H1 (cell line): ENCODE measurements around the gene CDK8. TPM values are rescaled to one million over a fixed set of nuclear protein-coding genes. Genes with fewer than 3 reads are reported as not detected.

ENCODE experiments used
- CTCF ChIA-PET: fragments of 300-600 bp; sonication (Branson Sonifier 250); formaldehyde crosslinking; loops from one replicate; lab custom pipeline; 2021; ENCODE audit not compliant: partially characterized antibody; lab: Charles Lee
- POLR2A ChIA-PET: fragments of 300-600 bp; sonication (Branson Sonifier 250); formaldehyde crosslinking; loops from one replicate; lab custom pipeline; 2021; ENCODE audit warnings: inconsistent platforms; ENCODE audit not compliant: partially characterized antibody; lab: Charles Lee
- DNase-seq, 2 experiments: peaks; one replicate each; pipeline versions ENCODE4 v3.0.0 to v3.0.0-alpha.2; 2010 to 2022; ENCODE audit warnings: low spot score in 2 of 2, low read depth in 1 of 2, mixed read lengths in 1 of 2
- FAIRE-seq: peaks from 2 replicates; lab custom pipeline; 2011; peaks lifted over from hg19 to GRCh38; lab: Jason Lieb, UNC
- H2AFZ ChIP-seq: 2 replicates; pipeline ENCODE4 v1.8.1; 2012; ENCODE audit warnings: low read length, inconsistent platforms
- H2AK5ac ChIP-seq: 2 replicates; pipeline ENCODE4 v1.6.1; 2013; ENCODE audit warnings: low read depth, low read length
- H2BK120ac ChIP-seq: replicated peaks from 2 replicates; pipeline ENCODE3; 2013; ENCODE audit warnings: low read depth, low read length, inconsistent platforms
- H2BK12ac ChIP-seq: 2 replicates; pipeline ENCODE4 v1.6.1; 2013; ENCODE audit warnings: low read depth, low read length
- H2BK15ac ChIP-seq: 2 replicates; pipeline ENCODE4 v1.6.1; 2013; ENCODE audit warnings: low read length
- H2BK20ac ChIP-seq: 2 replicates; pipeline ENCODE4 v1.6.1; 2013; ENCODE audit warnings: low read length
- H2BK5ac ChIP-seq: 2 replicates; pipeline ENCODE4 v1.6.1; 2013; ENCODE audit warnings: low read depth, low read length
- H3K14ac ChIP-seq: 2 replicates; pipeline ENCODE4 v1.6.1; 2013; ENCODE audit warnings: inconsistent platforms; ENCODE audit not compliant: insufficient read length
- H3K18ac ChIP-seq: 2 replicates; pipeline ENCODE4 v1.6.1; 2013; ENCODE audit warnings: low read length; ENCODE audit errors: extremely low read depth
- H3K23ac ChIP-seq: 2 replicates; pipeline ENCODE4 v1.6.1; 2013; ENCODE audit warnings: inconsistent platforms; ENCODE audit not compliant: insufficient read length
- H3K23me2 ChIP-seq: 2 replicates; pipeline ENCODE4 v1.6.1; 2013; ENCODE audit warnings: low read depth, low read length
- H3K27ac ChIP-seq: 2 replicates; pipeline ENCODE4 v1.6.1; 2011; ENCODE audit warnings: low read depth, low read length, inconsistent platforms
- H3K27me3 ChIP-seq, 4 experiments: replicated peaks in 1 of 4; 1 replicate in 1 of 4; 2 replicates in 3 of 4; pipeline versions ENCODE4 v1.6.1 to v1.8.1; 2011 to 2013; ENCODE audit warnings: low read length in 3 of 4, mild to moderate bottlenecking in 3 of 4, inconsistent platforms in 2 of 4, mixed read lengths in 2 of 4, moderate library complexity in 1 of 4; ENCODE audit not compliant: control insufficient read depth in 3 of 4, insufficient read depth in 3 of 4; ENCODE audit errors: extremely low read depth in 1 of 4
- H3K36me3 ChIP-seq, 4 experiments: 2 replicates each; pipeline versions ENCODE4 v1.6.1 to v1.8.1; 2011 to 2013; ENCODE audit warnings: mild to moderate bottlenecking in 4 of 4, low read length in 3 of 4, moderate library complexity in 2 of 4, control low read depth in 1 of 4, inconsistent platforms in 1 of 4; ENCODE audit not compliant: insufficient read depth in 4 of 4, control insufficient read depth in 2 of 4
- H3K4ac ChIP-seq: replicated peaks from 2 replicates; pipeline ENCODE3; 2013; ENCODE audit warnings: low read length, low read depth, mixed read lengths, inconsistent platforms; ENCODE audit not compliant: insufficient read length
- H3K4me1 ChIP-seq, 4 experiments: replicated peaks in 1 of 4; 1 replicate in 1 of 4; 2 replicates in 3 of 4; pipeline versions ENCODE4 v1.6.1 to v1.8.1; 2011 to 2013; ENCODE audit warnings: low read length in 3 of 4, inconsistent platforms in 2 of 4, mixed read lengths in 1 of 4; ENCODE audit not compliant: insufficient read depth in 4 of 4, control insufficient read depth in 3 of 4
- H3K4me2 ChIP-seq, 2 experiments: 2 replicates each; pipeline versions ENCODE4 v1.6.1 to v1.8.1; 2011 to 2013; ENCODE audit warnings: low read depth in 2 of 2, low read length in 2 of 2, control low read depth in 1 of 2, inconsistent platforms in 1 of 2, mild to moderate bottlenecking in 1 of 2; ENCODE audit not compliant: insufficient read depth in 1 of 2
- H3K4me3 ChIP-seq, 4 experiments: fragments of 200-600, 300-600 bp in 1 of 4; sonication (generic), shearing (Covaris generic), sonication (Bioruptor Twin) in 1 of 4; 2 replicates each; pipeline versions ENCODE4 v1.5.1 to v1.8.1; 2011 to 2016; ENCODE audit warnings: low read length in 4 of 4, low read depth in 3 of 4, control low read depth in 2 of 4, inconsistent platforms in 2 of 4, mild to moderate bottlenecking in 2 of 4, mixed read lengths in 1 of 4, moderate library complexity in 1 of 4; ENCODE audit not compliant: insufficient read depth in 2 of 4; ENCODE audit errors: extremely low read depth in 1 of 4
- H3K56ac ChIP-seq: replicated peaks from 2 replicates; pipeline ENCODE3; 2013; ENCODE audit warnings: low read depth, mild to moderate bottlenecking, mixed read lengths, low read length, inconsistent platforms; ENCODE audit not compliant: insufficient read length
- H3K79me1 ChIP-seq: 2 replicates; pipeline ENCODE4 v1.6.1; 2013; ENCODE audit warnings: low read depth, low read length, control low read depth
- H3K79me2 ChIP-seq, 2 experiments: 2 replicates each; pipeline versions ENCODE4 v1.6.1 to v1.8.1; 2012 to 2013; ENCODE audit warnings: low read length in 2 of 2, mild to moderate bottlenecking in 2 of 2, inconsistent platforms in 1 of 2; ENCODE audit not compliant: insufficient read depth in 2 of 2, control insufficient read depth in 1 of 2
- H3K9ac ChIP-seq, 4 experiments: replicated peaks in 1 of 4; 1 replicate in 1 of 4; 2 replicates in 3 of 4; pipeline versions ENCODE4 v1.6.1 to v1.8.1; 2011 to 2013; ENCODE audit warnings: low read depth in 3 of 4, low read length in 3 of 4, control low read depth in 2 of 4, mild to moderate bottlenecking in 2 of 4, moderate library complexity in 2 of 4, inconsistent platforms in 1 of 4; ENCODE audit errors: extremely low read depth in 1 of 4
- H3K9me3 ChIP-seq, 2 experiments: 2 replicates each; pipeline versions ENCODE4 v1.6.1 to v1.8.1; 2012 to 2013; ENCODE audit warnings: mild to moderate bottlenecking in 2 of 2, moderate library complexity in 2 of 2, control low read depth in 1 of 2, inconsistent platforms in 1 of 2, low read depth in 1 of 2, low read length in 1 of 2, mixed read lengths in 1 of 2; ENCODE audit not compliant: insufficient read depth in 2 of 2
- H4K20me1 ChIP-seq, 2 experiments: replicated peaks in 1 of 2; 2 replicates each; pipeline versions ENCODE3 to v1.8.1; 2011 to 2013; ENCODE audit warnings: inconsistent platforms in 2 of 2, low read length in 2 of 2, mild to moderate bottlenecking in 1 of 2; ENCODE audit not compliant: insufficient read depth in 2 of 2, control insufficient read depth in 1 of 2
- H4K5ac ChIP-seq: 2 replicates; pipeline ENCODE4 v1.6.1; 2013; ENCODE audit warnings: low read length, low read depth, mixed read lengths, inconsistent platforms; ENCODE audit not compliant: insufficient read length
- H4K8ac ChIP-seq: 2 replicates; pipeline ENCODE4 v1.8.0; 2013; ENCODE audit warnings: mild to moderate bottlenecking, moderate library complexity, low read length, inconsistent platforms; ENCODE audit not compliant: insufficient read depth; ENCODE audit errors: extremely low read depth
- H4K91ac ChIP-seq: replicated peaks from 2 replicates; pipeline ENCODE3; 2013; ENCODE audit warnings: low read length, mixed read lengths, inconsistent platforms; ENCODE audit not compliant: insufficient read length
- CBX8 ChIP-seq: fragments of 300-800, 300-1000 bp; sonication (generic); IDR thresholded peaks from 2 replicates; pipeline ENCODE4 v1.7.1; 2016; ENCODE audit warnings: low read depth, low read length, borderline replicate concordance
- CEBPB ChIP-seq: IDR thresholded peaks from 2 replicates; pipeline ENCODE4 v1.6.1; 2012; ENCODE audit warnings: low read depth, low read length
- CREB1 ChIP-seq: IDR thresholded peaks from 2 replicates; pipeline ENCODE4 v1.6.1; 2012; ENCODE audit warnings: inconsistent platforms
- CTCF ChIP-seq, 3 experiments: IDR thresholded peaks; 1 replicate in 2 of 3; 2 replicates in 1 of 3; pipeline versions ENCODE4 v1.5.1 to v1.6.1; 2011; ENCODE audit warnings: low read length in 3 of 3, mild to moderate bottlenecking in 3 of 3, inconsistent platforms in 2 of 3, low read depth in 1 of 3, moderate library complexity in 1 of 3; ENCODE audit not compliant: insufficient read depth in 1 of 3; ENCODE audit errors: control extremely low read depth in 1 of 3
- EGR1 ChIP-seq: IDR thresholded peaks from 2 replicates; pipeline ENCODE4 v1.6.1; 2011; ENCODE audit warnings: low read depth, low read length, borderline replicate concordance
- NRF1 ChIP-seq: IDR thresholded peaks from 2 replicates; pipeline ENCODE4 v1.6.1; 2011; ENCODE audit warnings: mild to moderate bottlenecking, low read depth, low read length, improper control_type of control experiment
- PHF8 ChIP-seq: fragments of 200-600 bp; sonication (generic); conservative IDR thresholded peaks from 2 replicates; pipeline ENCODE4 v1.7.1; 2012; ENCODE audit warnings: low read depth, mild to moderate bottlenecking, inconsistent platforms, low read length, moderate library complexity
- SIN3A ChIP-seq, 2 experiments: IDR thresholded peaks in 1 of 2; conservative IDR thresholded peaks in 1 of 2; 2 replicates each; pipeline ENCODE4 v1.6.1; 2011 to 2012; ENCODE audit warnings: low read length in 2 of 2, improper control_type of control experiment in 1 of 2, low read depth in 1 of 2, mild to moderate bottlenecking in 1 of 2
- TAF1 ChIP-seq: IDR thresholded peaks from 2 replicates; pipeline ENCODE4 v1.6.1; 2011; ENCODE audit warnings: mild to moderate bottlenecking, low read depth, low read length
- USF2 ChIP-seq: IDR thresholded peaks from 2 replicates; pipeline ENCODE4 v1.6.1; 2011; ENCODE audit warnings: low read length, improper control_type of control experiment
- YY1 ChIP-seq: IDR thresholded peaks from 2 replicates; pipeline ENCODE4 v1.6.1; 2011; ENCODE audit warnings: low read depth, mild to moderate bottlenecking, low read length
- WGBS, 2 experiments: shearing (Covaris generic) in 1 of 2; methylation state at CpG; one replicate each; pipeline versions ENCODE4 v1.1.6 to v1.1.7; 2013 to 2015; ENCODE audit warnings: low lambda C conversion rate in 2 of 2, mixed read lengths in 2 of 2, inconsistent platforms in 1 of 2, low coverage in 1 of 2, missing lambda C conversion rate in 1 of 2; ENCODE audit not compliant: insufficient replicate concordance in 2 of 2, insufficient coverage in 1 of 2, insufficient read length in 1 of 2; ENCODE audit errors: extremely low coverage in 1 of 2, missing lambda C conversion rate in 1 of 2; 5-methylcytosine and 5-hydroxymethylcytosine counted together
- polyA plus RNA-seq, 7 experiments: library from polyadenylated mRNA; depleted of rRNA in 3 of 7; stranded (reverse) in 5 of 7; unstranded in 2 of 7; fragments of >200 nt in 5 of 7; fragments of 200-250 nt in 2 of 7; gene quantifications; 1 replicate in 5 of 7; 2 replicates in 1 of 7; 4 replicates in 1 of 7; pipeline versions ENCODE4 v1.2.1 to v1.2.3, GENCODE V29; 2011 to 2013; ENCODE audit warnings: missing spikeins in 2 of 7, mixed read lengths in 2 of 7
- total RNA-seq: library from RNA; stranded (reverse); fragmentation: NEBNext Ultra II Directional; extraction: Animal tissue kit (Norgen Biotek cat#: 25700); gene quantifications from 2 replicates; pipeline ENCODE4 v1.2.1, GENCODE V29; 2021

Gene CDK8
- total and polyA plus RNA-seq, 2 of the 8 experiments (the other 6 are each of a cell fraction or from before 2014, with no cell fraction given) = 22.1 to 25.6 TPM

GRCh38 chr13:26325876-26326275, 71.9 kb downstream of the CDK8 start:
- H3K23ac ChIP-seq = no peak overlapping the region
- no peak overlapping the region for H3K4ac ChIP-seq
- H4K20me1 ChIP-seq = peaks cover 4 to 7% of the 10 kb centered on the region in 2 experiments
- H2AK5ac ChIP-seq = no peak overlapping the region
- H3K4me1 ChIP-seq = 0 out of 7 replicates have a peak, but pooled peaks cover 0 to 5% (median 0%) of the 10 kb centered on the region in 4 experiments
- H3K27ac ChIP-seq = no peak overlapping the region
- DNase-seq (no peak), FAIRE-seq (no peak)
- no peak overlapping the region for H2BK20ac ChIP-seq
- POLR2A ChIA-PET = no interaction called here
- H3K79me1 ChIP-seq = peaks cover 3% of the 10 kb centered on the region; the same call in 1 of the 2 replicates
- no peak overlapping the region for H3K4me3 ChIP-seq
- no peak overlapping the region for H2AFZ ChIP-seq
- no peak overlapping the region for H2BK5ac ChIP-seq
- 75% methylated on average over 1 of the region's 1 CpG; no CpG with 5 or more reads in 1 of the 2 experiments for WGBS, 2 experiments
- H4K8ac ChIP-seq = no peak overlapping the region
- H4K91ac ChIP-seq = no peak overlapping the region
- H3K18ac ChIP-seq = no peak overlapping the region
- no peaks in the 10 kb centered on the region for H3K27me3 ChIP-seq
- H3K79me2 ChIP-seq = peaks cover 6 to 92% of the 10 kb centered on the region in 2 experiments; a peak in 3 of 4 replicates
- H3K36me3 ChIP-seq = no peaks in the 10 kb centered on the region
- H3K56ac ChIP-seq = no peak overlapping the region
- H2BK12ac ChIP-seq = no peak overlapping the region
- no peaks in the 10 kb centered on the region for H3K9me3 ChIP-seq
- no peak overlapping the region for H2BK15ac ChIP-seq
- no peak overlapping the region for H3K9ac ChIP-seq
- H4K5ac ChIP-seq = no peak overlapping the region
- H3K23me2 ChIP-seq = no peaks in the 10 kb centered on the region
- CTCF ChIA-PET = no interaction called here
- no peak overlapping the region for H3K4me2 ChIP-seq
- no peak overlapping the region for H3K14ac ChIP-seq
- no peak overlapping the region for H2BK120ac ChIP-seq
- TF ChIP-seq CREB1 (no peak), USF2 (no peak), EGR1 (no peak), PHF8 (no peak), TAF1 (no peak), SIN3A (conservative IDR thresholded peaks at IDR 0.05 in 1 of 2, IDR thresholded peaks at IDR 0.05 in 1 of 2; ENCODE audit: low read depth in 1 of 2, low read length in 2 of 2) (no peak), YY1 (no peak), CBX8 (no peak), CEBPB (no peak), NRF1 (no peak), CTCF (IDR thresholded peaks at IDR 0.05; ENCODE audit: control extremely low read depth in 1 of 3, insufficient read depth in 1 of 3, low read depth in 1 of 3, low read length in 3 of 3) (no peak)
